ENCODE measurements around the gene NR1D2.

NR1D2 gene

GRCh38 chr3:23928524-23928923 is 16.6 kb upstream of the NR1D2 start:
- peaks cover 0 to 12% (median 4%) of the 10 kb centered on the region in 4 experiments for H3K4me1 ChIP-seq (ENCODE audit: control extremely low read depth in 1 of 4, control insufficient read depth in 4 of 4, insufficient read depth in 4 of 4, low read length in 3 of 4)
- DNase-seq: peak; percentile 45 to 78 (median 63)
- H3K27me3 ChIP-seq (replicated peaks in 2 of 5; ENCODE audit: control insufficient read depth in 4 of 5, insufficient read depth in 5 of 5, low read length in 4 of 5): no peaks in the 10 kb centered on the region
- H3K9me3 ChIP-seq (ENCODE audit: control extremely low read depth in 1 of 5, control insufficient read depth in 4 of 5, insufficient read depth in 2 of 5, low read depth in 1 of 5, low read length in 4 of 5): no peaks in the 10 kb centered on the region
- 3% methylated on average over 4 of the region's 8 CpGs for WGBS (ENCODE audit: insufficient coverage)
- CTCF ChIA-PET: interaction anchor here (0.6 to 1.8 kb wide), 3 partner anchors 8 to 50 kb away, joined by 3 to 7 read pairs (median 3); no protein-coding TSS in a partner anchor
- H3K4me3 ChIP-seq (ENCODE audit: control insufficient read depth in 1 of 7, extremely low read depth in 1 of 7, insufficient read depth in 4 of 7, low read depth in 2 of 7, low read length in 6 of 7): peak overlapping the region in 1 of 7 experiments; percentile 33
- peaks cover 0 to 2% (median 0%) of the 10 kb centered on the region in 4 experiments for H3K36me3 ChIP-seq (ENCODE audit: control insufficient read depth in 4 of 4, insufficient read depth in 4 of 4, low read length in 3 of 4)
- H3K27ac ChIP-seq (ENCODE audit: insufficient read depth in 1 of 2, low read depth in 1 of 2, low read length in 2 of 2, poor library complexity in 1 of 2, severe bottlenecking in 2 of 2): no peak overlapping the region
- POLR2A ChIA-PET: interaction anchor here (1.0 kb wide), 1 partner anchor 10 kb away, joined by 3 read pairs; no protein-coding TSS in a partner anchor

GRCh38 chr3:23931597-23931996 is 13.5 kb upstream of the NR1D2 start:
- CTCF ChIA-PET: interaction anchor here (2.1 kb wide), 1 partner anchor 15 kb away, joined by 4 read pairs; the partner anchor contains the start of genes NKIRAS1 and RPL15
- POLR2A ChIA-PET: no interaction called here
- whole genome bisulfite sequencing (ENCODE audit: insufficient coverage): no CpG with 5 or more reads among the region's 3 CpGs
- H3K4me3 ChIP-seq (ENCODE audit: control insufficient read depth in 1 of 7, extremely low read depth in 1 of 7, insufficient read depth in 4 of 7, low read depth in 2 of 7, low read length in 6 of 7): no peak overlapping the region
- H3K27ac ChIP-seq (ENCODE audit: insufficient read depth in 1 of 2, low read depth in 1 of 2, low read length in 2 of 2, poor library complexity in 1 of 2, severe bottlenecking in 2 of 2): no peak overlapping the region
- H3K4me1 ChIP-seq (ENCODE audit: control extremely low read depth in 1 of 4, control insufficient read depth in 4 of 4, insufficient read depth in 4 of 4, low read length in 3 of 4): peaks cover 0 to 12% (median 4%) of the 10 kb centered on the region in 4 experiments
- H3K9me3 ChIP-seq (ENCODE audit: control extremely low read depth in 1 of 5, control insufficient read depth in 4 of 5, insufficient read depth in 2 of 5, low read depth in 1 of 5, low read length in 4 of 5): no peaks in the 10 kb centered on the region
- no peak for DNase-seq
- H3K36me3 ChIP-seq (ENCODE audit: control insufficient read depth in 4 of 4, insufficient read depth in 4 of 4, low read length in 3 of 4): no peaks in the 10 kb centered on the region
- H3K27me3 ChIP-seq (replicated peaks in 2 of 5; ENCODE audit: control insufficient read depth in 4 of 5, insufficient read depth in 5 of 5, low read length in 4 of 5): no peaks in the 10 kb centered on the region

GRCh38 chr3:23932571-23932970 is 12.5 kb upstream of the NR1D2 start:
- Histone ChIP-seq H3K4me3 (ENCODE audit: control insufficient read depth in 1 of 7, extremely low read depth in 1 of 7, insufficient read depth in 4 of 7, low read depth in 2 of 7, low read length in 6 of 7) (no peak overlapping the region), H3K9me3 (ENCODE audit: control extremely low read depth in 1 of 5, control insufficient read depth in 4 of 5, insufficient read depth in 2 of 5, low read depth in 1 of 5, low read length in 4 of 5) (no peaks in the 10 kb centered on the region), H3K4me1 (ENCODE audit: control extremely low read depth in 1 of 4, control insufficient read depth in 4 of 4, insufficient read depth in 4 of 4, low read length in 3 of 4) (peaks cover 0 to 13% (median 7%) of the 10 kb centered on the region in 4 experiments), H3K36me3 (ENCODE audit: control insufficient read depth in 4 of 4, insufficient read depth in 4 of 4, low read length in 3 of 4) (no peaks in the 10 kb centered on the region), H3K27me3 (replicated peaks in 2 of 5; ENCODE audit: control insufficient read depth in 4 of 5, insufficient read depth in 5 of 5, low read length in 4 of 5) (no peaks in the 10 kb centered on the region), H3K27ac (ENCODE audit: insufficient read depth in 1 of 2, low read depth in 1 of 2, low read length in 2 of 2, poor library complexity in 1 of 2, severe bottlenecking in 2 of 2) (no peak overlapping the region)
- ChIA-PET POLR2A (no interaction called here), CTCF (interaction anchor here (1.3 kb wide), 1 partner anchor 9 kb away, joined by 4 read pairs; no protein-coding TSS in a partner anchor)
- DNase-seq: no peak
- 100% methylated on average over 1 of the region's 4 CpGs for WGBS (ENCODE audit: insufficient coverage)

- no peak overlapping the region for H3K27ac ChIP-seq (ENCODE audit: insufficient read depth in 1 of 2, low read depth in 1 of 2, low read length in 2 of 2, poor library complexity in 1 of 2, severe bottlenecking in 2 of 2)
- H3K27me3 ChIP-seq (replicated peaks in 2 of 5; ENCODE audit: control insufficient read depth in 4 of 5, insufficient read depth in 5 of 5, low read length in 4 of 5): no peaks in the 10 kb centered on the region
- H3K4me3 ChIP-seq (ENCODE audit: control insufficient read depth in 1 of 7, extremely low read depth in 1 of 7, insufficient read depth in 4 of 7, low read depth in 2 of 7, low read length in 6 of 7): no peak overlapping the region
- H3K4me1 ChIP-seq (ENCODE audit: control extremely low read depth in 1 of 4, control insufficient read depth in 4 of 4, insufficient read depth in 4 of 4, low read length in 3 of 4): peaks cover 0 to 12% (median 5%) of the 10 kb centered on the region in 4 experiments
- no peak for DNase-seq
- POLR2A ChIA-PET: interaction anchor here (1.5 kb wide), 1 partner anchor 17 kb away, joined by 3 read pairs; the partner anchor contains the start of genes NKIRAS1 and RPL15
- H3K9me3 ChIP-seq (ENCODE audit: control extremely low read depth in 1 of 5, control insufficient read depth in 4 of 5, insufficient read depth in 2 of 5, low read depth in 1 of 5, low read length in 4 of 5): no peaks in the 10 kb centered on the region
- CTCF ChIA-PET: interaction anchor here (0.9 to 2.4 kb wide), 2 partner anchors 9 to 13 kb away, joined by 3 to 6 read pairs; no protein-coding TSS in a partner anchor
- H3K36me3 ChIP-seq (ENCODE audit: control insufficient read depth in 4 of 4, insufficient read depth in 4 of 4, low read length in 3 of 4): no peaks in the 10 kb centered on the region
- WGBS (ENCODE audit: insufficient coverage): 100% methylated on average over 3 of the region's 4 CpGs
These were observed 10.8 kb upstream of the NR1D2 start for GRCh38 chr3:23934253-23934652.

GRCh38 chr3:23937296-23937695 is 7.8 kb upstream of the NR1D2 start:
- Histone ChIP-seq H3K9me3 (ENCODE audit: control extremely low read depth in 1 of 5, control insufficient read depth in 4 of 5, insufficient read depth in 2 of 5, low read depth in 1 of 5, low read length in 4 of 5) (no peaks in the 10 kb centered on the region), H3K27ac (ENCODE audit: insufficient read depth in 1 of 2, low read depth in 1 of 2, low read length in 2 of 2, poor library complexity in 1 of 2, severe bottlenecking in 2 of 2) (no peak overlapping the region), H3K36me3 (ENCODE audit: control insufficient read depth in 4 of 4, insufficient read depth in 4 of 4, low read length in 3 of 4) (no peaks in the 10 kb centered on the region), H3K27me3 (replicated peaks in 2 of 5; ENCODE audit: control insufficient read depth in 4 of 5, insufficient read depth in 5 of 5, low read length in 4 of 5) (peaks cover 0 to 2% (median 0%) of the 10 kb centered on the region in 5 experiments), H3K4me1 (ENCODE audit: control extremely low read depth in 1 of 4, control insufficient read depth in 4 of 4, insufficient read depth in 4 of 4, low read length in 3 of 4) (peaks cover 0 to 7% (median 3%) of the 10 kb centered on the region in 4 experiments), H3K4me3 (ENCODE audit: control insufficient read depth in 1 of 7, extremely low read depth in 1 of 7, insufficient read depth in 4 of 7, low read depth in 2 of 7, low read length in 6 of 7) (no peak overlapping the region)
- POLR2A ChIA-PET: no interaction called here
- no peak for DNase-seq
- CTCF ChIA-PET: interaction anchor here (0.7 to 1.8 kb wide), 2 partner anchors 9 to 25 kb away, joined by 3 to 7 read pairs; no protein-coding TSS in a partner anchor
- no CpG with 5 or more reads among the region's 1 CpG for WGBS (ENCODE audit: insufficient coverage)

GRCh38 chr3:23938688-23939087 is 6.4 kb upstream of the NR1D2 start:
- ChIA-PET CTCF (no interaction called here), POLR2A (no interaction called here)
- no peak overlapping the region for H3K4me3 ChIP-seq (ENCODE audit: control insufficient read depth in 1 of 7, extremely low read depth in 1 of 7, insufficient read depth in 4 of 7, low read depth in 2 of 7, low read length in 6 of 7)
- DNase-seq: peak in 2 of 3 donors; percentile 40 to 52
- no peak overlapping the region for H3K27ac ChIP-seq (ENCODE audit: insufficient read depth in 1 of 2, low read depth in 1 of 2, low read length in 2 of 2, poor library complexity in 1 of 2, severe bottlenecking in 2 of 2)
- peaks cover 0 to 7% (median 3%) of the 10 kb centered on the region in 4 experiments for H3K4me1 ChIP-seq (ENCODE audit: control extremely low read depth in 1 of 4, control insufficient read depth in 4 of 4, insufficient read depth in 4 of 4, low read length in 3 of 4)
- H3K36me3 ChIP-seq (ENCODE audit: control insufficient read depth in 4 of 4, insufficient read depth in 4 of 4, low read length in 3 of 4): no peaks in the 10 kb centered on the region
- no peaks in the 10 kb centered on the region for H3K9me3 ChIP-seq (ENCODE audit: control extremely low read depth in 1 of 5, control insufficient read depth in 4 of 5, insufficient read depth in 2 of 5, low read depth in 1 of 5, low read length in 4 of 5)
- peaks cover 0 to 4% (median 0%) of the 10 kb centered on the region in 5 experiments for H3K27me3 ChIP-seq (replicated peaks in 2 of 5; ENCODE audit: control insufficient read depth in 4 of 5, insufficient read depth in 5 of 5, low read length in 4 of 5)

- Histone ChIP-seq H3K27me3 (replicated peaks in 2 of 5; ENCODE audit: control insufficient read depth in 4 of 5, insufficient read depth in 5 of 5, low read length in 4 of 5) (peaks cover 0 to 4% (median 0%) of the 10 kb centered on the region in 5 experiments), H3K27ac (ENCODE audit: insufficient read depth in 1 of 2, low read depth in 1 of 2, low read length in 2 of 2, poor library complexity in 1 of 2, severe bottlenecking in 2 of 2) (peak overlapping the region in 1 of 2 experiments; percentile 37), H3K4me3 (ENCODE audit: control insufficient read depth in 1 of 7, extremely low read depth in 1 of 7, insufficient read depth in 4 of 7, low read depth in 2 of 7, low read length in 6 of 7) (no peak overlapping the region), H3K36me3 (ENCODE audit: control insufficient read depth in 4 of 4, insufficient read depth in 4 of 4, low read length in 3 of 4) (no peaks in the 10 kb centered on the region), H3K9me3 (ENCODE audit: control extremely low read depth in 1 of 5, control insufficient read depth in 4 of 5, insufficient read depth in 2 of 5, low read depth in 1 of 5, low read length in 4 of 5) (no peaks in the 10 kb centered on the region), H3K4me1 (ENCODE audit: control extremely low read depth in 1 of 4, control insufficient read depth in 4 of 4, insufficient read depth in 4 of 4, low read length in 3 of 4) (peaks cover 0 to 15% (median 10%) of the 10 kb centered on the region in 4 experiments)
- CTCF ChIA-PET: interaction anchor here (1.2 to 1.5 kb wide), 3 partner anchors 17 to 50 kb away, joined by 3 to 4 read pairs (median 3); no protein-coding TSS in a partner anchor
- peak; percentile 43 to 70 (median 63) for DNase-seq
- 81% methylated on average over 4 of the region's 5 CpGs for whole genome bisulfite sequencing (ENCODE audit: insufficient coverage)
- POLR2A ChIA-PET: interaction anchor here (0.6 to 0.7 kb wide), 2 partner anchors 20 to 39 kb away, joined by 3 read pairs; no protein-coding TSS in a partner anchor
These were observed 4.3 kb upstream of the NR1D2 start for GRCh38 chr3:23940775-23941174.

All from common myeloid progenitor, CD34-positive (primary cell).